ENCODE measurements around the gene EMC7. TPM values are rescaled to one million over a fixed set of nuclear protein-coding genes. Genes with fewer than 3 reads are reported as not detected.

EMC7 gene
- total and polyA plus RNA-seq, 2 experiments from 2014 or later: 63.2 to 191 TPM

DNA sequence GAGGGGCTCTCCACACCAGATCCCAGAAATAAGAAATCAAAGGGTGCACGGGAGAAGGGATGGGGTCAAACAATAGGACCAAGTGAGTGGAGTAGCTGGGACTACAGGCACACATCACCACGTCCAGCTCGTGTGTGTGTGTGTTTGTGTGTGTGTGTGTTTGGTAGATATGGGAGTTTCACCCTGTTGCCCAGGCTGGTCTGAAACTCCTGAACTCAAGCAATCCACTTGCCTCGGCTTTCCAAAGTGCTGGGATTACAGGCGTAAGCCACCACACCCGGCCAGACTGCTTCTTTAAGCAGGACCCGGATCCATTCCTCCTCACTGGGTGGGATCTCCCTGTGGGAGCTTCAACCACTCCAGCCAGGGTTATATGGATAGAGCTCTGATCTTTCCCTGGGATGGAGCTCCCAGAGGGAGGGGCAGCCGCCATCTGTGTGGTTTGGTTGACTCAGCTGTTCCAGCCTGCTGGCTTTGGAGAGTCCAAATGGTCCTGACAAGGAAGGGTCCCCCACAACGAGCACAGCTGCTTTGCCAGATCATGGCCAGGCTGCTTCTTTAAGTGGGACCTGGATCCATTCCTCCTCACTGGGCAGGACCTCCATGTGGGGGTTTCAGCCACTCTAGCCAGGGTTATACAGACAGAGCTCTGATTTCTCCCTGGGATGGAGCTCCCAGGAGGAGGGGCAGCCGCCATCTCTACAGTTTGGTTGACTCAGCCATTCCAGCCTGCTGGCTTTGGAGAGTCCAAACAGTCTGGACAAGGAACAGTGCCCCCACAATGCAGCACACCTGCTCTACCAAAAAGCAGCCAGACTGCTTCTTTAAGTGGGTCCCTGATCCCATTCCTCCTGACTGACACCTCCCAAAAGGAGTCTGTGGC lies 53.5 kb downstream of the EMC7 start:
- Histone ChIP-seq H3K79me2 (no peaks in the 10 kb centered on the region), H3K36me3 (replicated peaks; ENCODE audit: insufficient read depth, low read depth) (no peaks in the 10 kb centered on the region), H3K27ac (peak overlapping the region; percentile 63), H4K20me1 (ENCODE audit: insufficient read depth, poor library complexity, severe bottlenecking) (no peaks in the 10 kb centered on the region), H3K27me3 (no peaks in the 10 kb centered on the region), H2AFZ (no peak overlapping the region), H3K9me2 (replicated peaks; ENCODE audit: insufficient read depth) (no peaks in the 10 kb centered on the region), H3K4me1 (ENCODE audit: insufficient read depth) (peaks cover 5% of the 10 kb centered on the region), H3K4me2 (peak overlapping the region; percentile 67), H3K4me3 (no peak overlapping the region), H3K9me3 (ENCODE audit: low read depth) (peaks cover 8% of the 10 kb centered on the region)
- no peak for DNase-seq (ENCODE audit: low spot score)
- TF ChIP-seq, protein P1, sequence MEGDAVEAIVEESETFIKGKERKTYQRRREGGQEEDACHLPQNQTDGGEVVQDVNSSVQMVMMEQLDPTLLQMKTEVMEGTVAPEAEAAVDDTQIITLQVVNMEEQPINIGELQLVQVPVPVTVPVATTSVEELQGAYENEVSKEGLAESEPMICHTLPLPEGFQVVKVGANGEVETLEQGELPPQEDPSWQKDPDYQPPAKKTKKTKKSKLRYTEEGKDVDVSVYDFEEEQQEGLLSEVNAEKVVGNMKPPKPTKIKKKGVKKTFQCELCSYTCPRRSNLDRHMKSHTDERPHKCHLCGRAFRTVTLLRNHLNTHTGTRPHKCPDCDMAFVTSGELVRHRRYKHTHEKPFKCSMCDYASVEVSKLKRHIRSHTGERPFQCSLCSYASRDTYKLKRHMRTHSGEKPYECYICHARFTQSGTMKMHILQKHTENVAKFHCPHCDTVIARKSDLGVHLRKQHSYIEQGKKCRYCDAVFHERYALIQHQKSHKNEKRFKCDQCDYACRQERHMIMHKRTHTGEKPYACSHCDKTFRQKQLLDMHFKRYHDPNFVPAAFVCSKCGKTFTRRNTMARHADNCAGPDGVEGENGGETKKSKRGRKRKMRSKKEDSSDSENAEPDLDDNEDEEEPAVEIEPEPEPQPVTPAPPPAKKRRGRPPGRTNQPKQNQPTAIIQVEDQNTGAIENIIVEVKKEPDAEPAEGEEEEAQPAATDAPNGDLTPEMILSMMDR (IDR thresholded peaks at IDR 0.05; ENCODE audit: poor library complexity): no peak
- TF ChIP-seq EZH2phosphoT487 (IDR thresholded peaks at IDR 0.05; ENCODE audit: low read depth, severe bottlenecking, unreplicated experiment): no peak
- TF ChIP-seq EZH2 (IDR thresholded peaks at IDR 0.05; ENCODE audit: borderline replicate concordance): no peak
- WGBS (ENCODE audit: low lambda C conversion rate, missing lambda C conversion rate): 66% methylated on average over 10 of the region's 10 CpGs

DNA sequence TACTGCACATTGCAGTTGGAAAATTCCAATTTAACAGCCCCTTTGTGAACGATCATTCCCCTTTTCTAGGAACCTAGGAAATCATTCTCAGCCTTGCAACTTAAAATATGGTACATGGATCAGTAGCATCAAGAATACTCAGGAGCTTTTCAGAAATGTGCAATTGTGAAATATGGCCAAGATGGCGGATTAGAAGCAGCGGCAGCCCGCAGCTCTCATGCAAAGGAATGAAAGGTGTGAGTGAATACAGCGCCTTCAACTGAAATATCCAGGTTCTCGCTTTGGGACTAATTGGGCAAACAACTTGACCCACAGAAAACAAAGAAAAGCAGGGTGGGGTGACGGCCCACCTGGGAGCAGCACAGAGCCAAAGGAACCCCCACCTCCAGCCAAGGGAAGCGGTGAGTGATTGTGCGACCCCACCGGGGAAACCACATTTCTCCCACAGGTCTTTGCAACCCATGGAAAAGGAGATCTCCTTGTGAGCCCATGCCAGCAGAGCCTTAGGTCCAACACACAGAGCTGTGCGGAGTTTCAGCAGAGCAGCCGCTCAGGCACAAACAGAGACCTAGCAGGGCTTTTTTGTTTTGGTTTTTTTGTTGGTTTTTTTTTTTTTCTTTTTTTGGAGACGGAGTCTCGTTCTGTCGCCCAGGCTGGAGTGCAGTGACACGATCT lies 55.1 kb downstream of the EMC7 start:
- Histone ChIP-seq H3K4me1 (ENCODE audit: insufficient read depth) (peaks cover 5% of the 10 kb centered on the region), H2AFZ (no peak overlapping the region), H3K27ac (no peak overlapping the region), H3K27me3 (no peaks in the 10 kb centered on the region), H3K9me3 (ENCODE audit: low read depth) (peaks cover 8% of the 10 kb centered on the region), H4K20me1 (ENCODE audit: insufficient read depth, poor library complexity, severe bottlenecking) (no peaks in the 10 kb centered on the region), H3K4me2 (no peak overlapping the region), H3K79me2 (no peaks in the 10 kb centered on the region), H3K4me3 (no peak overlapping the region), H3K9me2 (replicated peaks; ENCODE audit: insufficient read depth) (no peaks in the 10 kb centered on the region), H3K36me3 (replicated peaks; ENCODE audit: insufficient read depth, low read depth) (no peaks in the 10 kb centered on the region)
- DNase-seq (ENCODE audit: low spot score): no peak
- 97% methylated on average over 13 of the region's 16 CpGs for WGBS (ENCODE audit: low lambda C conversion rate, missing lambda C conversion rate)
- TF ChIP-seq EZH2 (IDR thresholded peaks at IDR 0.05; ENCODE audit: borderline replicate concordance) (no peak), EZH2phosphoT487 (IDR thresholded peaks at IDR 0.05; ENCODE audit: low read depth, severe bottlenecking, unreplicated experiment) (no peak)
- TF ChIP-seq, protein P1 (IDR thresholded peaks at IDR 0.05; ENCODE audit: poor library complexity): no peak

DNA sequence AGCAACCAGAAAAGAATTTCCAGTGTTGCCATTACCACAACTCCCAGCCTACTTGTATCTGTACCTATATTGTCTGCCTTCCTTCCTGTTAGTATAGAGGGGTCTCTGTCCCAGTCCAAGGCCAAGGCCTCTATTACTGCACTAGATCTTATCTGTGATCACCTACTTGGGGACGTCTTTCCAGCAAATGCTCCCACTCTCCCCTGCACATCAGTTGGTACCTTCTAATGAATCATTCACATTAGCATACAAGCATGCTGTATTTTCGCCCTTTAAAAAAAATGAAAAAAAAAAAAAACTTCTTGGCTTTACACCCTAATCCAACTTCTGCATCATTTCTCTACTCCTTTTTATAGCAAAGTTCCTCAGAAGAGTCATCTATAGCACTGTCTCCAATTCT lies 57.8 kb downstream of the EMC7 start:
- 84% methylated on average over 2 of the region's 2 CpGs for WGBS (ENCODE audit: low lambda C conversion rate, missing lambda C conversion rate)
- no peak overlapping the region for H3K4me2 ChIP-seq
- H3K27ac ChIP-seq: no peak overlapping the region
- H3K4me3 ChIP-seq: no peak overlapping the region
- H2AFZ ChIP-seq: no peak overlapping the region
- no peaks in the 10 kb centered on the region for H4K20me1 ChIP-seq (ENCODE audit: insufficient read depth, poor library complexity, severe bottlenecking)
- DNase-seq (ENCODE audit: low spot score): no peak
- H3K9me3 ChIP-seq (ENCODE audit: low read depth): no peaks in the 10 kb centered on the region
- H3K79me2 ChIP-seq: no peaks in the 10 kb centered on the region
- H3K9me2 ChIP-seq (replicated peaks; ENCODE audit: insufficient read depth): no peaks in the 10 kb centered on the region
- no peak for TF ChIP-seq EZH2 (IDR thresholded peaks at IDR 0.05; ENCODE audit: borderline replicate concordance)
- TF ChIP-seq, protein P1 (IDR thresholded peaks at IDR 0.05; ENCODE audit: poor library complexity): no peak
- TF ChIP-seq EZH2phosphoT487 (IDR thresholded peaks at IDR 0.05; ENCODE audit: low read depth, severe bottlenecking, unreplicated experiment): no peak
- H3K36me3 ChIP-seq (replicated peaks; ENCODE audit: insufficient read depth, low read depth): no peaks in the 10 kb centered on the region
- H3K4me1 ChIP-seq (ENCODE audit: insufficient read depth): peaks cover 16% of the 10 kb centered on the region
- no peaks in the 10 kb centered on the region for H3K27me3 ChIP-seq
